ENCODE measurements around the gene MAD1L1.

Gene MAD1L1

GRCh38 chr7:2033586-2034135, 199.1 kb downstream of the MAD1L1 start:
- H3K36me3 ChIP-seq (ENCODE audit: control insufficient read depth in 2 of 2, insufficient read depth in 2 of 2, low read length in 2 of 2): no peaks in the 10 kb centered on the region
- H3K27ac ChIP-seq (ENCODE audit: low read depth in 2 of 2, low read length in 2 of 2): no peak overlapping the region
- H3K9ac ChIP-seq (ENCODE audit: low read depth in 1 of 2, low read length in 2 of 2): no peak overlapping the region
- peaks cover 0 to 7% of the 10 kb centered on the region in 2 donors for H3K4me1 ChIP-seq (ENCODE audit: control insufficient read depth in 2 of 2, insufficient read depth in 2 of 2, low read length in 2 of 2)
- H3K27me3 ChIP-seq (ENCODE audit: control insufficient read depth in 2 of 2, insufficient read depth in 2 of 2, low read length in 2 of 2): no peaks in the 10 kb centered on the region
- H3K4me3 ChIP-seq (ENCODE audit: low read length in 2 of 2): no peak overlapping the region
- H3K9me3 ChIP-seq (ENCODE audit: control insufficient read depth in 2 of 2, low read length in 2 of 2): no peaks in the 10 kb centered on the region

GRCh38 chr7:2032876-2033407, 199.8 kb downstream of the MAD1L1 start:
- no peaks in the 10 kb centered on the region for H3K36me3 ChIP-seq (ENCODE audit: control insufficient read depth in 2 of 2, insufficient read depth in 2 of 2, low read length in 2 of 2)
- H3K27ac ChIP-seq (ENCODE audit: low read depth in 2 of 2, low read length in 2 of 2): no peak overlapping the region
- H3K4me1 ChIP-seq (ENCODE audit: control insufficient read depth in 2 of 2, insufficient read depth in 2 of 2, low read length in 2 of 2): peaks cover 0 to 4% of the 10 kb centered on the region in 2 donors
- H3K9ac ChIP-seq (ENCODE audit: low read depth in 1 of 2, low read length in 2 of 2): no peak overlapping the region
- no peaks in the 10 kb centered on the region for H3K27me3 ChIP-seq (ENCODE audit: control insufficient read depth in 2 of 2, insufficient read depth in 2 of 2, low read length in 2 of 2)
- H3K4me3 ChIP-seq (ENCODE audit: low read length in 2 of 2): no peak overlapping the region
- H3K9me3 ChIP-seq (ENCODE audit: control insufficient read depth in 2 of 2, low read length in 2 of 2): peaks cover 0 to 2% of the 10 kb centered on the region in 2 donors

- no peaks in the 10 kb centered on the region for H3K27me3 ChIP-seq (ENCODE audit: control insufficient read depth in 2 of 2, insufficient read depth in 2 of 2, low read length in 2 of 2)
- H3K36me3 ChIP-seq (ENCODE audit: control insufficient read depth in 2 of 2, insufficient read depth in 2 of 2, low read length in 2 of 2): no peaks in the 10 kb centered on the region
- H3K4me3 ChIP-seq (ENCODE audit: low read length in 2 of 2): no peak overlapping the region
- H3K27ac ChIP-seq (ENCODE audit: low read depth in 2 of 2, low read length in 2 of 2): no peak overlapping the region
- peaks cover 0 to 2% of the 10 kb centered on the region in 2 donors for H3K9me3 ChIP-seq (ENCODE audit: control insufficient read depth in 2 of 2, low read length in 2 of 2)
- no peaks in the 10 kb centered on the region for H3K4me1 ChIP-seq (ENCODE audit: control insufficient read depth in 2 of 2, insufficient read depth in 2 of 2, low read length in 2 of 2)
- no peak overlapping the region for H3K9ac ChIP-seq (ENCODE audit: low read depth in 1 of 2, low read length in 2 of 2)
These were observed 200.5 kb downstream of the MAD1L1 start for GRCh38 chr7:2032030-2032875.

- Histone ChIP-seq H3K4me1 (ENCODE audit: control insufficient read depth in 2 of 2, insufficient read depth in 2 of 2, low read length in 2 of 2) (no peaks in the 10 kb centered on the region), H3K4me3 (ENCODE audit: low read length in 2 of 2) (no peak overlapping the region), H3K9me3 (ENCODE audit: control insufficient read depth in 2 of 2, low read length in 2 of 2) (peaks cover 0 to 2% of the 10 kb centered on the region in 2 donors), H3K36me3 (ENCODE audit: control insufficient read depth in 2 of 2, insufficient read depth in 2 of 2, low read length in 2 of 2) (no peaks in the 10 kb centered on the region), H3K9ac (ENCODE audit: low read depth in 1 of 2, low read length in 2 of 2) (no peak overlapping the region), H3K27me3 (ENCODE audit: control insufficient read depth in 2 of 2, insufficient read depth in 2 of 2, low read length in 2 of 2) (no peaks in the 10 kb centered on the region), H3K27ac (ENCODE audit: low read depth in 2 of 2, low read length in 2 of 2) (no peak overlapping the region)
These were observed 201.3 kb downstream of the MAD1L1 start for GRCh38 chr7:2031451-2031845.

- Histone ChIP-seq H3K27ac (ENCODE audit: low read depth in 2 of 2, low read length in 2 of 2) (no peak overlapping the region), H3K27me3 (ENCODE audit: control insufficient read depth in 2 of 2, insufficient read depth in 2 of 2, low read length in 2 of 2) (no peaks in the 10 kb centered on the region), H3K36me3 (ENCODE audit: control insufficient read depth in 2 of 2, insufficient read depth in 2 of 2, low read length in 2 of 2) (no peaks in the 10 kb centered on the region), H3K9ac (ENCODE audit: low read depth in 1 of 2, low read length in 2 of 2) (no peak overlapping the region), H3K4me1 (ENCODE audit: control insufficient read depth in 2 of 2, insufficient read depth in 2 of 2, low read length in 2 of 2) (no peaks in the 10 kb centered on the region), H3K4me3 (ENCODE audit: low read length in 2 of 2) (no peak overlapping the region), H3K9me3 (ENCODE audit: control insufficient read depth in 2 of 2, low read length in 2 of 2) (peaks cover 0 to 2% of the 10 kb centered on the region in 2 donors)
These were observed 202.0 kb downstream of the MAD1L1 start for GRCh38 chr7:2030475-2031450.

- Histone ChIP-seq H3K9ac (ENCODE audit: low read depth in 1 of 2, low read length in 2 of 2) (no peak overlapping the region), H3K36me3 (ENCODE audit: control insufficient read depth in 2 of 2, insufficient read depth in 2 of 2, low read length in 2 of 2) (no peaks in the 10 kb centered on the region)
These were observed 202.8 kb downstream of the MAD1L1 start for GRCh38 chr7:2029936-2030335.

GRCh38 chr7:2029211-2029905, 203.4 kb downstream of the MAD1L1 start:
- H3K36me3 ChIP-seq (ENCODE audit: control insufficient read depth in 2 of 2, insufficient read depth in 2 of 2, low read length in 2 of 2): no peaks in the 10 kb centered on the region

More at GRCh38 chr7:2029936-2030335, 202.8 kb downstream of the MAD1L1 start:
- no peak overlapping the region for H3K27ac ChIP-seq (ENCODE audit: low read depth in 2 of 2, low read length in 2 of 2)
- no peaks in the 10 kb centered on the region for H3K27me3 ChIP-seq (ENCODE audit: control insufficient read depth in 2 of 2, insufficient read depth in 2 of 2, low read length in 2 of 2)
- H3K4me1 ChIP-seq (ENCODE audit: control insufficient read depth in 2 of 2, insufficient read depth in 2 of 2, low read length in 2 of 2): no peaks in the 10 kb centered on the region
- H3K9me3 ChIP-seq (ENCODE audit: control insufficient read depth in 2 of 2, low read length in 2 of 2): peaks cover 2 to 6% of the 10 kb centered on the region in 2 donors
- H3K4me3 ChIP-seq (ENCODE audit: low read length in 2 of 2): no peak overlapping the region

GRCh38 chr7:2028733-2029132, 204.0 kb downstream of the MAD1L1 start:
- Histone ChIP-seq H3K9me3 (ENCODE audit: control insufficient read depth in 2 of 2, low read length in 2 of 2) (peaks cover 2 to 6% of the 10 kb centered on the region in 2 donors), H3K9ac (ENCODE audit: low read depth in 1 of 2, low read length in 2 of 2) (no peak overlapping the region), H3K4me1 (ENCODE audit: control insufficient read depth in 2 of 2, insufficient read depth in 2 of 2, low read length in 2 of 2) (no peaks in the 10 kb centered on the region), H3K27me3 (ENCODE audit: control insufficient read depth in 2 of 2, insufficient read depth in 2 of 2, low read length in 2 of 2) (no peaks in the 10 kb centered on the region), H3K36me3 (ENCODE audit: control insufficient read depth in 2 of 2, insufficient read depth in 2 of 2, low read length in 2 of 2) (no peaks in the 10 kb centered on the region), H3K4me3 (ENCODE audit: low read length in 2 of 2) (no peak overlapping the region), H3K27ac (ENCODE audit: low read depth in 2 of 2, low read length in 2 of 2) (no peak overlapping the region)

More at GRCh38 chr7:2029211-2029905, 203.4 kb downstream of the MAD1L1 start:
- Histone ChIP-seq H3K9me3 (ENCODE audit: control insufficient read depth in 2 of 2, low read length in 2 of 2) (peaks cover 2 to 6% of the 10 kb centered on the region in 2 donors), H3K4me3 (ENCODE audit: low read length in 2 of 2) (no peak overlapping the region), H3K9ac (ENCODE audit: low read depth in 1 of 2, low read length in 2 of 2) (no peak overlapping the region), H3K27ac (ENCODE audit: low read depth in 2 of 2, low read length in 2 of 2) (no peak overlapping the region), H3K4me1 (ENCODE audit: control insufficient read depth in 2 of 2, insufficient read depth in 2 of 2, low read length in 2 of 2) (no peaks in the 10 kb centered on the region), H3K27me3 (ENCODE audit: control insufficient read depth in 2 of 2, insufficient read depth in 2 of 2, low read length in 2 of 2) (no peaks in the 10 kb centered on the region)

GRCh38 chr7:2025188-2025587, 207.6 kb downstream of the MAD1L1 start:
- H3K27me3 ChIP-seq (ENCODE audit: control insufficient read depth in 2 of 2, insufficient read depth in 2 of 2, low read length in 2 of 2): no peaks in the 10 kb centered on the region
- H3K4me1 ChIP-seq (ENCODE audit: control insufficient read depth in 2 of 2, insufficient read depth in 2 of 2, low read length in 2 of 2): no peaks in the 10 kb centered on the region
- H3K4me3 ChIP-seq (ENCODE audit: low read length in 2 of 2): no peak overlapping the region
- no peak overlapping the region for H3K9ac ChIP-seq (ENCODE audit: low read depth in 1 of 2, low read length in 2 of 2)
- no peaks in the 10 kb centered on the region for H3K36me3 ChIP-seq (ENCODE audit: control insufficient read depth in 2 of 2, insufficient read depth in 2 of 2, low read length in 2 of 2)
- H3K9me3 ChIP-seq (ENCODE audit: control insufficient read depth in 2 of 2, low read length in 2 of 2): peaks cover 2 to 6% of the 10 kb centered on the region in 2 donors
- H3K27ac ChIP-seq (ENCODE audit: low read depth in 2 of 2, low read length in 2 of 2): no peak overlapping the region

Measured in mucosa of rectum (tissue), 2 donors.